ENCODE measurements around the gene BTBD19.

- peak; percentile 95 to 99 for TF ChIP-seq POLR2A (IDR thresholded peaks at IDR 0.05)
- peak in 3 of 6 experiments; percentile 19 to 44 (median 23) for TF ChIP-seq CTCF (IDR thresholded peaks at IDR 0.05)
Measured at GRCh38 chr1:44819608-44820327, 11.4 kb downstream of the BTBD19 start.

Measured in Peyer's patch (tissue), 4 donors.